ENCODE measurements around the gene ANKRD13C.

The ANKRD13C gene

GRCh38 chr1:70397013-70397412 is 42.5 kb upstream of the ANKRD13C start:
- Histone ChIP-seq H3K79me1 (ENCODE audit: low read length) (no peaks in the 10 kb centered on the region), H3K9ac (ENCODE audit: low read length) (no peak overlapping the region), H3K14ac (ENCODE audit: low read length) (no peak overlapping the region), H3K4me2 (ENCODE audit: low read length) (no peak overlapping the region), H4K91ac (ENCODE audit: low read depth, low read length) (no peak overlapping the region), H4K12ac (ENCODE audit: low read depth, low read length) (no peak overlapping the region), H3K23ac (ENCODE audit: low read length) (no peak overlapping the region), H3K79me2 (ENCODE audit: control insufficient read depth, insufficient read depth, low read length, poor library complexity) (no peaks in the 10 kb centered on the region), H3K9me3 (ENCODE audit: insufficient read depth, low read depth, low read length) (no peaks in the 10 kb centered on the region), H2AFZ (ENCODE audit: insufficient read depth, low read length, poor library complexity) (no peak overlapping the region), H3K4me1 (ENCODE audit: control insufficient read depth in 1 of 2, insufficient read depth in 2 of 2, low read length in 2 of 2) (no peaks in the 10 kb centered on the region), H3K4ac (ENCODE audit: low read depth, low read length) (no peak overlapping the region), H3K18ac (ENCODE audit: low read length) (no peak overlapping the region), H3K4me3 (ENCODE audit: low read depth, low read length) (no peak overlapping the region), H2BK120ac (ENCODE audit: insufficient read depth, low read length, poor library complexity) (no peak overlapping the region), H2AK5ac (ENCODE audit: low read length) (no peak overlapping the region), H2BK12ac (ENCODE audit: low read length) (no peak overlapping the region), H4K8ac (ENCODE audit: low read depth, low read length) (no peak overlapping the region), H3K27ac (ENCODE audit: low read depth, low read length) (no peak overlapping the region), H3K36me3 (ENCODE audit: control insufficient read depth in 1 of 2, insufficient read depth in 2 of 2, low read length in 2 of 2) (no peaks in the 10 kb centered on the region), H2BK5ac (ENCODE audit: low read depth, low read length, poor library complexity) (no peak overlapping the region), H3K27me3 (ENCODE audit: insufficient read depth, low read length) (no peaks in the 10 kb centered on the region)
- no CpG with 5 or more reads among the region's 7 CpGs for WGBS (ENCODE audit: extremely low coverage, insufficient coverage, insufficient read length)
- DNase-seq, result peak in 1 of 2 donors; percentile 6

- H3K9ac ChIP-seq (ENCODE audit: low read length), result no peak overlapping the region
- no peak overlapping the region for H2AFZ ChIP-seq (ENCODE audit: insufficient read depth, low read length, poor library complexity)
- no peak overlapping the region for H3K14ac ChIP-seq (ENCODE audit: low read length)
- no peaks in the 10 kb centered on the region for H3K9me3 ChIP-seq (ENCODE audit: insufficient read depth, low read depth, low read length)
- no peak overlapping the region for H4K8ac ChIP-seq (ENCODE audit: low read depth, low read length)
- no CpG with 5 or more reads among the region's 2 CpGs for WGBS (ENCODE audit: extremely low coverage, insufficient coverage, insufficient read length)
- no peak overlapping the region for H3K4me2 ChIP-seq (ENCODE audit: low read length)
- no peak overlapping the region for H2BK5ac ChIP-seq (ENCODE audit: low read depth, low read length, poor library complexity)
- no peak overlapping the region for H2AK5ac ChIP-seq (ENCODE audit: low read length)
- no peaks in the 10 kb centered on the region for H3K4me1 ChIP-seq (ENCODE audit: control insufficient read depth in 1 of 2, insufficient read depth in 2 of 2, low read length in 2 of 2)
- no peaks in the 10 kb centered on the region for H3K79me2 ChIP-seq (ENCODE audit: control insufficient read depth, insufficient read depth, low read length, poor library complexity)
- H3K4me3 ChIP-seq (ENCODE audit: low read depth, low read length), result no peak overlapping the region
- no peak overlapping the region for H3K27ac ChIP-seq (ENCODE audit: low read depth, low read length)
- H3K4ac ChIP-seq (ENCODE audit: low read depth, low read length), result no peak overlapping the region
- no peak overlapping the region for H3K23ac ChIP-seq (ENCODE audit: low read length)
- H3K18ac ChIP-seq (ENCODE audit: low read length), result no peak overlapping the region
- no peaks in the 10 kb centered on the region for H3K27me3 ChIP-seq (ENCODE audit: insufficient read depth, low read length)
- no peak overlapping the region for H2BK120ac ChIP-seq (ENCODE audit: insufficient read depth, low read length, poor library complexity)
- no peaks in the 10 kb centered on the region for H3K79me1 ChIP-seq (ENCODE audit: low read length)
- no peak overlapping the region for H2BK12ac ChIP-seq (ENCODE audit: low read length)
- no peak overlapping the region for H4K12ac ChIP-seq (ENCODE audit: low read depth, low read length)
- no peaks in the 10 kb centered on the region for H3K36me3 ChIP-seq (ENCODE audit: control insufficient read depth in 1 of 2, insufficient read depth in 2 of 2, low read length in 2 of 2)
- no peak for DNase-seq
- H4K91ac ChIP-seq (ENCODE audit: low read depth, low read length), result no peak overlapping the region
Observed at GRCh38 chr1:70396607-70397006, 42.1 kb upstream of the ANKRD13C start.

GRCh38 chr1:70392626-70393025 is 38.1 kb upstream of the ANKRD13C start:
- Histone ChIP-seq H3K9ac (ENCODE audit: low read length) (no peak overlapping the region), H4K12ac (ENCODE audit: low read depth, low read length) (no peak overlapping the region), H3K14ac (ENCODE audit: low read length) (no peak overlapping the region), H3K4me1 (ENCODE audit: control insufficient read depth in 1 of 2, insufficient read depth in 2 of 2, low read length in 2 of 2) (no peaks in the 10 kb centered on the region), H3K9me3 (ENCODE audit: insufficient read depth, low read depth, low read length) (no peaks in the 10 kb centered on the region), H3K36me3 (ENCODE audit: control insufficient read depth in 1 of 2, insufficient read depth in 2 of 2, low read length in 2 of 2) (no peaks in the 10 kb centered on the region), H3K4me2 (ENCODE audit: low read length) (no peak overlapping the region), H4K8ac (ENCODE audit: low read depth, low read length) (no peak overlapping the region), H3K79me2 (ENCODE audit: control insufficient read depth, insufficient read depth, low read length, poor library complexity) (no peaks in the 10 kb centered on the region), H3K27me3 (ENCODE audit: insufficient read depth, low read length) (no peaks in the 10 kb centered on the region), H3K23ac (ENCODE audit: low read length) (no peak overlapping the region), H3K18ac (ENCODE audit: low read length) (no peak overlapping the region), H2AFZ (ENCODE audit: insufficient read depth, low read length, poor library complexity) (no peak overlapping the region), H3K4ac (ENCODE audit: low read depth, low read length) (no peak overlapping the region), H3K4me3 (ENCODE audit: low read depth, low read length) (no peak overlapping the region), H2BK12ac (ENCODE audit: low read length) (no peak overlapping the region), H4K91ac (ENCODE audit: low read depth, low read length) (no peak overlapping the region), H2BK120ac (ENCODE audit: insufficient read depth, low read length, poor library complexity) (no peak overlapping the region), H3K79me1 (ENCODE audit: low read length) (no peaks in the 10 kb centered on the region), H3K27ac (ENCODE audit: low read depth, low read length) (no peak overlapping the region), H2AK5ac (ENCODE audit: low read length) (no peak overlapping the region), H2BK5ac (ENCODE audit: low read depth, low read length, poor library complexity) (no peak overlapping the region)
- no peak for DNase-seq

- no peak overlapping the region for H2BK12ac ChIP-seq (ENCODE audit: low read length)
- no peak overlapping the region for H3K4me3 ChIP-seq (ENCODE audit: low read depth, low read length)
- H3K18ac ChIP-seq (ENCODE audit: low read length), result no peak overlapping the region
- H4K12ac ChIP-seq (ENCODE audit: low read depth, low read length), result no peak overlapping the region
- H3K36me3 ChIP-seq (ENCODE audit: control insufficient read depth in 1 of 2, insufficient read depth in 2 of 2, low read length in 2 of 2), result no peaks in the 10 kb centered on the region
- H4K8ac ChIP-seq (ENCODE audit: low read depth, low read length), result no peak overlapping the region
- H2BK5ac ChIP-seq (ENCODE audit: low read depth, low read length, poor library complexity), result no peak overlapping the region
- no peak for DNase-seq
- H3K4me1 ChIP-seq (ENCODE audit: control insufficient read depth in 1 of 2, insufficient read depth in 2 of 2, low read length in 2 of 2), result no peaks in the 10 kb centered on the region
- WGBS (ENCODE audit: extremely low coverage, insufficient coverage, insufficient read length), result no CpG with 5 or more reads among the region's 5 CpGs
- H3K27ac ChIP-seq (ENCODE audit: low read depth, low read length), result no peak overlapping the region
- no peak overlapping the region for H2AFZ ChIP-seq (ENCODE audit: insufficient read depth, low read length, poor library complexity)
- H2BK120ac ChIP-seq (ENCODE audit: insufficient read depth, low read length, poor library complexity), result no peak overlapping the region
- H2AK5ac ChIP-seq (ENCODE audit: low read length), result no peak overlapping the region
- H4K91ac ChIP-seq (ENCODE audit: low read depth, low read length), result no peak overlapping the region
- H3K9ac ChIP-seq (ENCODE audit: low read length), result no peak overlapping the region
- H3K4me2 ChIP-seq (ENCODE audit: low read length), result no peak overlapping the region
- no peak overlapping the region for H3K14ac ChIP-seq (ENCODE audit: low read length)
- no peak overlapping the region for H3K4ac ChIP-seq (ENCODE audit: low read depth, low read length)
- no peak overlapping the region for H3K23ac ChIP-seq (ENCODE audit: low read length)
- H3K79me2 ChIP-seq (ENCODE audit: control insufficient read depth, insufficient read depth, low read length, poor library complexity), result no peaks in the 10 kb centered on the region
- no peaks in the 10 kb centered on the region for H3K27me3 ChIP-seq (ENCODE audit: insufficient read depth, low read length)
- H3K9me3 ChIP-seq (ENCODE audit: insufficient read depth, low read depth, low read length), result no peaks in the 10 kb centered on the region
- no peaks in the 10 kb centered on the region for H3K79me1 ChIP-seq (ENCODE audit: low read length)
Observed at GRCh38 chr1:70387507-70387906, 33.0 kb upstream of the ANKRD13C start.

Data from trophoblast cell (in vitro differentiated cells and primary cell).